Measurements from ENCODE around the gene FILIP1.

GRCh38 chr6:75467966-75468365 lies 25.6 kb downstream of the FILIP1 start:
- TF ChIP-seq CTCF (conservative IDR thresholded peaks at IDR 0.05; ENCODE audit: low read depth, low read length) (no peak), SMC3 (IDR thresholded peaks at IDR 0.05; ENCODE audit: low read depth, low read length) (no peak), POLR2A (IDR thresholded peaks at IDR 0.05; ENCODE audit: low read depth, low read length) (no peak), RAD21 (IDR thresholded peaks at IDR 0.05; ENCODE audit: low read length) (no peak), RCOR1 (IDR thresholded peaks at IDR 0.05; ENCODE audit: insufficient replicate concordance, low read length) (no peak), USF2 (IDR thresholded peaks at IDR 0.05; ENCODE audit: low read depth, low read length) (no peak), MXI1 (IDR thresholded peaks at IDR 0.05; ENCODE audit: borderline replicate concordance, low read depth, low read length) (no peak), MAZ (IDR thresholded peaks at IDR 0.05; ENCODE audit: borderline replicate concordance, low read depth, low read length) (no peak), NFE2L2 (IDR thresholded peaks at IDR 0.05; ENCODE audit: low read depth, low read length) (no peak), RFX5 (IDR thresholded peaks at IDR 0.05; ENCODE audit: low read depth, low read length) (no peak), BHLHE40 (IDR thresholded peaks at IDR 0.05; ENCODE audit: low read depth, low read length) (no peak), CEBPB (IDR thresholded peaks at IDR 0.05; ENCODE audit: low read depth, low read length) (no peak), MAFK (IDR thresholded peaks at IDR 0.05; ENCODE audit: low read depth, low read length) (no peak), FOS (IDR thresholded peaks at IDR 0.05; ENCODE audit: low read depth, low read length) (no peak)

Data from IMR-90 (cell line).